ENCODE measurements around the gene ATP2B2.

DNA sequence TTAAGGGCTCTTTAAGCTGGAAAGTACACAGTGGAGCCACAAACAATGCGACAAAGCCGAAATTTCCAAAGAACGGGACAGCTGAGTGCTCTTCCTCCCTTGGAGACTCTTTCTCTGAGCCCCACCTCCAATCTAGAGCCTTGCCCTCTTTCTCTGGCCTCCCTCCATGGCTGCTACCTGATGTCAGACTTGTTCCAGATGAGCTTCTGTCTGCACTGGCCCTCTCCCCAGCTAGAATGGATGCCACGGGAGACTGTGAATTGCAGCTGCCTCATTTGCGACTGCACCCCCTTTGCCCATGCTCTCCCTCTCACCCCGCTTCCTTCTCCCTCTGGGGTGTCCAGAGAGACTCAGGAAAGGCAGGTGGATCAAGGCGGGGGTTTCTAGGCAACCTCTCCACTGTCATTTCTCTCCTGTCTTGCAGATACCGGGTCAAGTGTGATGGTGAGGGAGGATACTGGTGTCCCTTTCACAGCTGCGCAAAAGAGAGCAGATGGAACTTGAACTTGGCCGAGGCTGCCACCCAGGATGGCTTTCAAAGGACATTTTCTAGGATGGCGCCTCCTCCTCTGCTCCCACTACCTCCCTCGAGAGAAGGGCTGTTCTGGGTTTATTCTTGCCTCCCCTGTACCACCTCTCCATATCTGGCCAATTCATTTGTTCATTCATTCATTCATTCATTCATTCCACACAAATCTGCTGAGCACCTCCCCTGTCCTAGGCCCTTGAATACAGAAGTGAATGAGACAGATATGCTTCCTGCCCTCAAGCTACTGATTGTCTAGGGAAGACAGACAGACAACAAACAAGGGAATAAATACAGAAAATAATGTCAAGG lies 12.8 kb downstream of the ATP2B2 start:
- TF ChIP-seq, protein P1, sequence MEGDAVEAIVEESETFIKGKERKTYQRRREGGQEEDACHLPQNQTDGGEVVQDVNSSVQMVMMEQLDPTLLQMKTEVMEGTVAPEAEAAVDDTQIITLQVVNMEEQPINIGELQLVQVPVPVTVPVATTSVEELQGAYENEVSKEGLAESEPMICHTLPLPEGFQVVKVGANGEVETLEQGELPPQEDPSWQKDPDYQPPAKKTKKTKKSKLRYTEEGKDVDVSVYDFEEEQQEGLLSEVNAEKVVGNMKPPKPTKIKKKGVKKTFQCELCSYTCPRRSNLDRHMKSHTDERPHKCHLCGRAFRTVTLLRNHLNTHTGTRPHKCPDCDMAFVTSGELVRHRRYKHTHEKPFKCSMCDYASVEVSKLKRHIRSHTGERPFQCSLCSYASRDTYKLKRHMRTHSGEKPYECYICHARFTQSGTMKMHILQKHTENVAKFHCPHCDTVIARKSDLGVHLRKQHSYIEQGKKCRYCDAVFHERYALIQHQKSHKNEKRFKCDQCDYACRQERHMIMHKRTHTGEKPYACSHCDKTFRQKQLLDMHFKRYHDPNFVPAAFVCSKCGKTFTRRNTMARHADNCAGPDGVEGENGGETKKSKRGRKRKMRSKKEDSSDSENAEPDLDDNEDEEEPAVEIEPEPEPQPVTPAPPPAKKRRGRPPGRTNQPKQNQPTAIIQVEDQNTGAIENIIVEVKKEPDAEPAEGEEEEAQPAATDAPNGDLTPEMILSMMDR (IDR thresholded peaks at IDR 0.05): no peak
- no peak for TF ChIP-seq POLR2AphosphoS5 (IDR thresholded peaks at IDR 0.05)
- TF ChIP-seq POLR2A (IDR thresholded peaks at IDR 0.05): no peak
